K562 (cell line): Measurements from ENCODE around the gene COL1A2. TPM values are rescaled to one million over a fixed set of nuclear protein-coding genes. Genes with fewer than 3 reads are reported as not detected.

Experiments
- ATAC-seq: fragments of 200-7000 bp; cut with Tn5 transposase; 3 replicates; pipeline ENCODE4 v1.9.1; 2020; ENCODE audit warnings: moderate library complexity
- BruUV-seq: library from RNA; stranded (reverse); fragments of 400-500 nt; replicated peaks from 2 replicates; lab custom pipeline; 2021; lab: Mats Ljungman, UMichigan
- CTCF ChIA-PET: fragments of 300-600 bp; formaldehyde crosslinking; extraction: SDS; loops from one replicate; lab custom pipeline; 2021; ENCODE audit warnings: low intra/inter-chr PET ratio; lab: Yijun Ruan, JAX
- POLR2A ChIA-PET: fragments of 300-600, 350-650 bp; sonication (Branson Sonifier 250); formaldehyde crosslinking; extraction: SDS; loops from one replicate; lab custom pipeline; 2021; ENCODE audit warnings: antibody characterized with exemption, inconsistent platforms; lab: Yijun Ruan, JAX
- DNase-seq, 4 experiments: peaks; one replicate each; pipeline versions ENCODE4 v3.0.0 to v3.0.0-alpha.2; 2011 to 2018; ENCODE audit warnings: low spot score in 3 of 4, mixed read lengths in 3 of 4; ENCODE audit errors: extremely low read depth in 1 of 4
- FAIRE-seq: peaks from 2 replicates; lab custom pipeline; 2011; peaks lifted over from hg19 to GRCh38; lab: Jason Lieb, UNC
- H2AFZ ChIP-seq: 2 replicates; pipeline ENCODE4 v1.6.0; 2011; ENCODE audit warnings: low read depth, low read length, control low read depth, inconsistent platforms
- H3K27ac ChIP-seq: fragments of 200-600 bp; 3 replicates; pipeline ENCODE4 v1.8.0; 2011; ENCODE audit warnings: low read depth, mild to moderate bottlenecking, control low read depth, inconsistent platforms, low read length, moderate library complexity, mixed read lengths; ENCODE audit errors: extremely low read depth
- H3K27me3 ChIP-seq, 2 experiments: fragments of 300-600 bp in 1 of 2; 2 replicates in 1 of 2; 3 replicates in 1 of 2; pipeline versions ENCODE4 v1.6.0 to v1.8.0; 2011; ENCODE audit warnings: inconsistent platforms in 2 of 2, low read length in 2 of 2, mild to moderate bottlenecking in 1 of 2, mixed read lengths in 1 of 2, moderate library complexity in 1 of 2; ENCODE audit not compliant: control insufficient read depth in 2 of 2, insufficient read depth in 2 of 2
- H3K36me3 ChIP-seq: fragments of 300-600 bp; 3 replicates; pipeline ENCODE4 v1.8.0; 2011; ENCODE audit warnings: mild to moderate bottlenecking, low read length, inconsistent platforms; ENCODE audit not compliant: control insufficient read depth, insufficient read depth
- H3K4me1 ChIP-seq, 2 experiments: fragments of 200-600 bp in 1 of 2; replicated peaks in 1 of 2; 2 replicates in 1 of 2; 3 replicates in 1 of 2; pipeline versions ENCODE4 v1.5.1 to v1.8.0; 2011; ENCODE audit warnings: inconsistent platforms in 2 of 2, low read length in 2 of 2, mild to moderate bottlenecking in 1 of 2, mixed read lengths in 1 of 2, moderate library complexity in 1 of 2; ENCODE audit not compliant: control insufficient read depth in 2 of 2, insufficient read depth in 2 of 2
- H3K4me2 ChIP-seq: 2 replicates; pipeline ENCODE4 v1.6.1; 2011; ENCODE audit warnings: low read length, control low read depth, inconsistent platforms, mixed read lengths; ENCODE audit not compliant: insufficient read depth
- H3K4me3 ChIP-seq: fragments of 200-600 bp; sonication (generic), shearing (Covaris generic); 2 replicates; pipeline ENCODE4 v1.5.1; 2016; ENCODE audit warnings: control low read depth, inconsistent platforms
- H3K79me2 ChIP-seq: fragments of 200-600 bp; 3 replicates; pipeline ENCODE4 v1.8.0; 2011; ENCODE audit warnings: low read length, inconsistent platforms; ENCODE audit not compliant: control insufficient read depth, insufficient read depth
- H3K9ac ChIP-seq, 2 experiments: 2 replicates each; pipeline versions ENCODE4 v1.6.0 to v1.6.1; 2011; ENCODE audit warnings: low read depth in 2 of 2, low read length in 2 of 2, control low read depth in 1 of 2, inconsistent platforms in 1 of 2, mild to moderate bottlenecking in 1 of 2, mixed read lengths in 1 of 2; ENCODE audit not compliant: insufficient read depth in 1 of 2
- H3K9me1 ChIP-seq: one replicate; pipeline ENCODE4 v1.6.0; 2011; ENCODE audit warnings: inconsistent platforms, mild to moderate bottlenecking, low read length, moderate library complexity; ENCODE audit not compliant: control insufficient read depth, insufficient read depth
- H3K9me3 ChIP-seq: replicated peaks from 2 replicates; pipeline ENCODE4 v1.5.1; 2011; ENCODE audit warnings: low read depth, low read length, inconsistent platforms; ENCODE audit not compliant: control insufficient read depth, insufficient read depth
- H4K20me1 ChIP-seq: replicated peaks from 2 replicates; pipeline ENCODE4 v1.6.1; 2011; ENCODE audit warnings: low read length, inconsistent platforms, mixed read lengths; ENCODE audit not compliant: control insufficient read depth, insufficient read depth
- ETV6 ChIP-seq, 3 experiments: fragments of 150-350 bp in 1 of 3; sonication (generic) in 1 of 3; formaldehyde crosslinking in 1 of 3; IDR thresholded peaks; 2 replicates each; pipeline versions ENCODE4 v1.6.1 to v1.8.0; 2014 to 2022; ENCODE audit warnings: borderline replicate concordance in 2 of 3, low read depth in 2 of 3, antibody characterized with exemption in 1 of 3, low read length in 1 of 3, mild to moderate bottlenecking in 1 of 3, missing genetic modification reagents in 1 of 3
- MAFK ChIP-seq: IDR thresholded peaks from 2 replicates; pipeline ENCODE4 v1.6.1; 2011; ENCODE audit warnings: low read length, improper control_type of control experiment
- NCOR1 ChIP-seq: fragments of 450-650 bp; IDR thresholded peaks from 2 replicates; pipeline ENCODE4 v1.6.1; 2016; ENCODE audit warnings: mild to moderate bottlenecking, moderate library complexity
- NFE2L1 ChIP-seq: fragments of 450-650 bp; IDR thresholded peaks from 2 replicates; pipeline ENCODE4 v1.6.1; 2016; ENCODE audit warnings: missing genetic modification characterization, low read depth, mild to moderate bottlenecking, missing compliant biosample characterization, moderate library complexity, borderline replicate concordance
- PATZ1 ChIP-seq: fragments of 250-450 bp; sonication (Bioruptor Pico); IDR thresholded peaks from 2 replicates; pipeline ENCODE4 v1.5.0; 2020; ENCODE audit warnings: mild to moderate bottlenecking, borderline replicate concordance
- RREB1 ChIP-seq: fragments of 250-450 bp; sonication (Bioruptor Pico); IDR thresholded peaks from 2 replicates; pipeline ENCODE4 v1.4.0; 2020
- SIRT6 ChIP-seq: IDR thresholded peaks from one replicate; pipeline ENCODE4 v1.6.1; 2012; ENCODE audit warnings: low read depth, mild to moderate bottlenecking, control low read depth, inconsistent platforms, low read length, moderate library complexity
- XRCC4 ChIP-seq: IDR thresholded peaks from one replicate; pipeline ENCODE4 v1.6.1; 2011; ENCODE audit not compliant: insufficient read depth, insufficient read length; ENCODE audit errors: extremely low read depth
- WGBS: fragments of 100-300 bp; shearing (Covaris generic); methylation state at CpG from one replicate; pipeline ENCODE4 v1.1.6; 2016; ENCODE audit warnings: low coverage, mixed read lengths; ENCODE audit not compliant: insufficient coverage; ENCODE audit errors: missing lambda C conversion rate; 5-methylcytosine and 5-hydroxymethylcytosine counted together
- in situ Hi-C: fragments of 300-500 bp; cut with MboI; formaldehyde crosslinking; loops from 4 replicates; pipeline ENCODE4 v1.15.0; 2018; ENCODE audit warnings: inconsistent platforms, mixed read lengths
- intact Hi-C: fragments of 100-400 bp; cut with micrococcal nuclease; formaldehyde crosslinking; loops from 2 replicates; pipeline ENCODE4 v1.14.2; 2022
- polyA plus RNA-seq, 8 experiments: library from polyadenylated mRNA; depleted of rRNA in 4 of 8; stranded (reverse) in 5 of 8; unstranded in 3 of 8; fragments of >200 nt; fragmentation: Nextera tagmentation in 2 of 8; fragmentation: Illumina TruSeq in 1 of 8; extraction: Ambion mirVana in 2 of 8; extraction: Trizol in 1 of 8; gene quantifications; 2 replicates each; pipeline versions ENCODE4 v1.2.1 to v1.2.3, GENCODE V29; 2011 to 2014; ENCODE audit warnings: inconsistent platforms in 1 of 8, missing spikeins in 1 of 8
- total RNA-seq, 7 experiments: library from RNA; depleted of rRNA in 6 of 7; stranded (reverse); fragments of >200 nt in 6 of 7; fragmentation: Illumina TruSeq in 2 of 7; extraction: Trizol in 2 of 7; gene quantifications; 2 replicates each; pipeline versions ENCODE4 v1.2.1 to v1.2.3, GENCODE V29; 2011 to 2021; ENCODE audit warnings: low replicate concordance in 1 of 7
- TF ChIP-seq, protein P1 (sequence below): fragments of 250-450 bp; sonication (Bioruptor Pico); IDR thresholded peaks from 2 replicates; pipeline ENCODE4 v1.5.0; 2021; ENCODE audit warnings: mild to moderate bottlenecking, moderate library complexity

Gene COL1A2
- total and polyA plus RNA-seq, 9 of the 15 experiments (the other 6 are each of a cell fraction or from before 2014, with no cell fraction given): 0.94 to 11.6 (median 1.7) TPM

GRCh38 chr7:94472608-94473007 lies 77.9 kb downstream of the COL1A2 start:
- Histone ChIP-seq H3K79me2 (no peaks in the 10 kb centered on the region), H3K4me2 (no peak overlapping the region), H3K9me1 (no peaks in the 10 kb centered on the region), H3K36me3 (no peaks in the 10 kb centered on the region), H3K9me3 (no peaks in the 10 kb centered on the region), H3K4me3 (no peak overlapping the region), H4K20me1 (no peaks in the 10 kb centered on the region), H3K9ac (no peak overlapping the region), H3K27me3 (no peaks in the 10 kb centered on the region), H3K27ac (no peak overlapping the region), H3K4me1 (no peaks in the 10 kb centered on the region), H2AFZ (no peak overlapping the region)
- ChIA-PET POLR2A (no interaction called here), CTCF (no interaction called here)
- 0% methylated on average over 1 of the region's 1 CpG for WGBS
- DNase-seq: no peak
- intact Hi-C loops (no loop called here), in situ Hi-C loops (no loop called here)
- no TSS peak for BruUV-seq
- no peak for ATAC-seq
- FAIRE-seq: no peak
- TF ChIP-seq ETV6 (IDR thresholded peaks at IDR 0.05; ENCODE audit: borderline replicate concordance in 1 of 2, low read depth in 2 of 2, low read length in 1 of 2): no peak
- TF ChIP-seq ETV6 (CRISPR knock-in tag; IDR thresholded peaks at IDR 0.05; ENCODE audit: borderline replicate concordance): no peak
- no peak for TF ChIP-seq XRCC4
- TF ChIP-seq RREB1 (CRISPR knock-in tag): no peak
- no peak for TF ChIP-seq MAFK
- TF ChIP-seq NFE2L1: no peak
- TF ChIP-seq NCOR1: no peak
- TF ChIP-seq PATZ1 (CRISPR knock-in tag): no peak
- TF ChIP-seq, protein P1, sequence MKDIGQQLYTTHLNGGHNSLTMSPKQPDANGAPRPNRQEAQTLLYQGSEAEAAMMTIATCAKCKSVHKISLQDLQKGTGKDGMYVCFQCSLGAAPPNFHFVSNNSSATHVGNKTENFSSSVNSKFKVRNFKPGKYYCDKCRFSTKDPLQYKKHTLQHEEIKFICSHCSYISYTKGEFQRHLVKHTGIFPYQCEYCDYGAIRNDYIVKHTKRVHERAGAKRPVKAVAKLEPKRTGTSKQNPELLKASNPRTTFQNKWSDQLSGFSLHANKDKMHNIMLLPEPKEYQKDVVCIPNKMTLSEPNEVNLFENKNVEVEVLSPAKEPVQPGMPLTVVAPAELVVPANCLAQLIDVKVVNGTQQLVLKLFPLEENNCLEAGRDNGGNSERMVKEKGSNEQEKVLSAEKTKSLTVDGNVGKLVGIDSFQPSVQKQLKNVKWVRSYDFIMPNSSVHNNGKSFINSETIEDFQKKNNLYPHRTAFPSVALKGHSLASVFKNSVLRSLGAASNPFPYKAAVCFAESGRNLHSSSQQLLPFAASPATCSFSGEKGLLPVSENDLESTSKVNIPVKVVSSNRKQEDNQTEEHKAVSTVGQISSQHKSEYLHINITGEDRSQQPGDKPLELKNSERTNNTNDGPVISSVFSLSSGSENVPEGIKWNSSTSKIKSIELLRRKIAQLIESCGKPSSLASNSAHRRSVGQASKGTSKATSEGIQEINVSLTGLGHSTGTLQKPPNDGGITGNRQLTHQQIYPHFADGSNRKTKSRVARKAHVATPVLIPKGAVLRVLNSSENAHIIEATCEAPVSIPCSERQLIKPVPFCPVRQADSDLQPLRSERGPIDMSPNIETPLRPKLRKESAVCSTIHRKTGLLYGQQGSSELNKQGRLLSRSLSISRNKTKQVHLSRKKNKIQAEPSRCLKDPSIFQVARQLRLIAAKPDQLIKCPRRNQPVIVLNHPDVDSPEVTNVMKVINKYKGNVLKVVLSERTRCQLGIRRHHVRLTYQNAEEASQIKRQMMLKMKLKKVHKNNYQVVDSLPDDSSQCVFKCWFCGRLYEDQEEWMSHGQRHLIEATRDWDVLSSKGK: no peak
- no peak for TF ChIP-seq SIRT6
